Suprapubic skin (tissue), 4 donors: ENCODE results near the gene DDIT3.

Experiments
- CTCF ChIP-seq, 2 donors: fragments of 200-600 bp in 1 of 2; fragments of 450-650 bp in 1 of 2; sonication (generic) in 1 of 2; IDR thresholded peaks; one replicate each; pipeline ENCODE4 v1.5.1; 2016 to 2019; ENCODE audit warnings: antibody characterized with exemption in 2 of 2, mild to moderate bottlenecking in 1 of 2, moderate library complexity in 1 of 2
- POLR2A ChIP-seq, 2 donors: fragments of 450-650 bp; IDR thresholded peaks; one replicate each; pipeline ENCODE4 v1.6.1; 2017; ENCODE audit warnings: antibody characterized with exemption in 2 of 2, mild to moderate bottlenecking in 2 of 2, moderate library complexity in 2 of 2
- POLR2AphosphoS5 ChIP-seq, 3 donors: sonication (generic); formaldehyde crosslinking; IDR thresholded peaks; one replicate each; pipeline ENCODE4 v1.6.1; 2017; ENCODE audit warnings: antibody characterized with exemption in 3 of 3

- TF ChIP-seq CTCF (IDR thresholded peaks at IDR 0.05) (no peak), POLR2AphosphoS5 (IDR thresholded peaks at IDR 0.05) (no peak), POLR2A (IDR thresholded peaks at IDR 0.05) (no peak)
Observed at GRCh38 chr12:57534250-57534649, 13.9 kb upstream of the DDIT3 start.
